ENCODE measurements around the gene RBP3. TPM values are rescaled to one million over a fixed set of nuclear protein-coding genes. Genes with fewer than 3 reads are reported as not detected.

The RBP3 gene
- total RNA-seq, 1 experiment from 2014 or later = not detected

DNA sequence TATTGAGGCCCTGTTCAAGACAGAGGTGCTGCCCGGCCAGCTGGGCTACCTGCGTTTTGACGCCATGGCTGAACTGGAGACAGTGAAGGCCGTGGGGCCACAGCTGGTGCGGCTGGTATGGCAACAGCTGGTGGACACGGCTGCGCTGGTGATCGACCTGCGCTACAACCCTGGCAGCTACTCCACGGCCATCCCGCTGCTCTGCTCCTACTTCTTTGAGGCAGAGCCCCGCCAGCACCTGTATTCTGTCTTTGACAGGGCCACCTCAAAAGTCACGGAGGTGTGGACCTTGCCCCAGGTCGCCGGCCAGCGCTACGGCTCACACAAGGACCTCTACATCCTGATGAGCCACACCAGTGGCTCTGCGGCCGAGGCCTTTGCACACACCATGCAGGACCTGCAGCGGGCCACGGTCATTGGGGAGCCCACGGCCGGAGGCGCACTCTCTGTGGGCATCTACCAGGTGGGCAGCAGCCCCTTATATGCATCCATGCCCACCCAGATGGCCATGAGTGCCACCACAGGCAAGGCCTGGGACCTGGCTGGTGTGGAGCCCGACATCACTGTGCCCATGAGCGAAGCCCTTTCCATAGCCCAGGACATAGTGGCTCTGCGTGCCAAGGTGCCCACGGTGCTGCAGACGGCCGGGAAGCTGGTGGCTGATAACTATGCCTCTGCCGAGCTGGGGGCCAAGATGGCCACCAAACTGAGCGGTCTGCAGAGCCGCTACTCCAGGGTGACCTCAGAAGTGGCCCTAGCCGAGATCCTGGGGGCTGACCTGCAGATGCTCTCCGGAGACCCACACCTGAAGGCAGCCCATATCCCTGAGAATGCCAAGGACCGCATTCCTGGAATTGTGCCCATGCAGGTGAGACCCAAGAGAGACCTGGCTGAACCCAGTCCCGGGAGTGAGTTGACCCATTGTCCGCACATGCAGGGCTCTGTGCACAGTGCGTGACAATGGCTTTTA, 2.8 kb downstream of the RBP3 start:
- in situ Hi-C loops (cut with HindIII; ENCODE audit: low pct_unique_long_range_greater_than_20kb, low sequenced_read_pairs) = no loop called here
- TF ChIP-seq, protein P1, sequence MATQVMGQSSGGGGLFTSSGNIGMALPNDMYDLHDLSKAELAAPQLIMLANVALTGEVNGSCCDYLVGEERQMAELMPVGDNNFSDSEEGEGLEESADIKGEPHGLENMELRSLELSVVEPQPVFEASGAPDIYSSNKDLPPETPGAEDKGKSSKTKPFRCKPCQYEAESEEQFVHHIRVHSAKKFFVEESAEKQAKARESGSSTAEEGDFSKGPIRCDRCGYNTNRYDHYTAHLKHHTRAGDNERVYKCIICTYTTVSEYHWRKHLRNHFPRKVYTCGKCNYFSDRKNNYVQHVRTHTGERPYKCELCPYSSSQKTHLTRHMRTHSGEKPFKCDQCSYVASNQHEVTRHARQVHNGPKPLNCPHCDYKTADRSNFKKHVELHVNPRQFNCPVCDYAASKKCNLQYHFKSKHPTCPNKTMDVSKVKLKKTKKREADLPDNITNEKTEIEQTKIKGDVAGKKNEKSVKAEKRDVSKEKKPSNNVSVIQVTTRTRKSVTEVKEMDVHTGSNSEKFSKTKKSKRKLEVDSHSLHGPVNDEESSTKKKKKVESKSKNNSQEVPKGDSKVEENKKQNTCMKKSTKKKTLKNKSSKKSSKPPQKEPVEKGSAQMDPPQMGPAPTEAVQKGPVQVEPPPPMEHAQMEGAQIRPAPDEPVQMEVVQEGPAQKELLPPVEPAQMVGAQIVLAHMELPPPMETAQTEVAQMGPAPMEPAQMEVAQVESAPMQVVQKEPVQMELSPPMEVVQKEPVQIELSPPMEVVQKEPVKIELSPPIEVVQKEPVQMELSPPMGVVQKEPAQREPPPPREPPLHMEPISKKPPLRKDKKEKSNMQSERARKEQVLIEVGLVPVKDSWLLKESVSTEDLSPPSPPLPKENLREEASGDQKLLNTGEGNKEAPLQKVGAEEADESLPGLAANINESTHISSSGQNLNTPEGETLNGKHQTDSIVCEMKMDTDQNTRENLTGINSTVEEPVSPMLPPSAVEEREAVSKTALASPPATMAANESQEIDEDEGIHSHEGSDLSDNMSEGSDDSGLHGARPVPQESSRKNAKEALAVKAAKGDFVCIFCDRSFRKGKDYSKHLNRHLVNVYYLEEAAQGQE (IDR thresholded peaks at IDR 0.05; ENCODE audit: insufficient read depth in 1 of 2, low read depth in 2 of 2, low read length in 1 of 2) = no peak
- TF ChIP-seq POLR2AphosphoS5 (IDR thresholded peaks at IDR 0.05; ENCODE audit: low read depth, low read length) = no peak
- H3K36me3 ChIP-seq (ENCODE audit: control insufficient read depth, insufficient read depth, low read length) = no peaks in the 10 kb centered on the region
- BruUV-seq (replicated peaks) = no TSS peak
- H3K9me3 ChIP-seq (ENCODE audit: control insufficient read depth, insufficient read depth, low read depth, low read length) = no peaks in the 10 kb centered on the region
- H3K4me1 ChIP-seq (ENCODE audit: control insufficient read depth, insufficient read depth, low read length) = no peaks in the 10 kb centered on the region
- H3K4me3 ChIP-seq (ENCODE audit: low read depth in 2 of 2, low read length in 2 of 2) = no peak overlapping the region
- intact Hi-C loops (cut with micrococcal nuclease; ENCODE audit: unreplicated experiment) = no loop called here
- H3K27ac ChIP-seq (ENCODE audit: low read length) = no peak overlapping the region
- DNase-seq (ENCODE audit: low read depth, low spot score) (no peak), ATAC-seq (no peak)
- POLR2A ChIA-PET = no interaction called here
- H3K27me3 ChIP-seq (ENCODE audit: control insufficient read depth, insufficient read depth, low read length) = no peaks in the 10 kb centered on the region
- CTCF ChIA-PET = interaction anchor here (0.5 kb wide), 1 partner anchor 219 kb away, joined by 7 read pairs; no protein-coding TSS in a partner anchor

DNA sequence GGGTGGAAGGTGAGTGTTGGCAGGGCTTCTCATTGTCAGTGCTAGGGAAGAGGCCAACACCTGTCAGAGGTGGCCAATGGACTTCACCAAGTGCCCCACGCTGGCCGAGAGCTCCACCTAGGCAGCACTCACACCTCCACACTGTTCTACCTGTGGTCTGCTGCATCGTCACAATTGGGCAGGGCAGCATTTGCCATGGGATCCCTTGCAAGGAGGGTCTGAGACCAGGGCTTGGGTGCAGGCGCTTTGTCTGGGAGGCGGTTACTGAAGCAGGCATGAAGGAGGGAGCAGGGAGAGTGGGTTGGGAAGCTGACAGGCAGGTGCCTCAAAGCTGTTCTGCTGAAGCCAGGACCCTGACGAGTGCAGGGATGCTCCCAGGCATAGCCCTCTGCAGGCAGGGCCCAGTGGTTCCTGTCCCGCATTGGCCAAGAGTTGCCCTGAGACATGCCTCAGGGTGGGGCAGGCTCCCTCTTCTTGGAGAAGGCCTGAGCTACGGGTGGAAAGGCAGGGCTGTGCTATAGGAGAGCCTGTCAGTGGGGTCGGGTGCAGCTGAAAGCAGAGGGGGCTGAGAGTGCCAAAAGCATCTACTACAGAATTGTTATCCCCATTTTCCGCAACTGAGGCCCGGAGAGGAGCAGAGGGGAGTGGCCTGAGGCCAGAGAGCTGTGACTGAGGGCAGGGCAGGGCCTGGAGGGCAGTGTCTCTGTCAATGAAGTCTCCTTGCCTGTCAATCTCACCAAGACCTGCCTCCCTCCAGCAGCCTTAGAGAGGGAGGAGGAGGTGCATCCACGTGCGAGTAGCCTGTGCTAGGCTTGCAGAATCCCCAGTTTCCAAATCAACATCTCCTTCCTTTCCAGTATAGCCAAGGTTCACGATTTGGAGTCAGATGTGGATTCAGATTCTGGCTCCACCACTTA, 4.0 kb downstream of the RBP3 start:
- no TSS peak for BruUV-seq (replicated peaks)
- Histone ChIP-seq H3K36me3 (ENCODE audit: control insufficient read depth, insufficient read depth, low read length) (no peaks in the 10 kb centered on the region), H3K4me3 (ENCODE audit: low read depth in 2 of 2, low read length in 2 of 2) (no peak overlapping the region), H3K27ac (ENCODE audit: low read length) (no peak overlapping the region), H3K4me1 (ENCODE audit: control insufficient read depth, insufficient read depth, low read length) (no peaks in the 10 kb centered on the region), H3K9me3 (ENCODE audit: control insufficient read depth, insufficient read depth, low read depth, low read length) (no peaks in the 10 kb centered on the region), H3K27me3 (ENCODE audit: control insufficient read depth, insufficient read depth, low read length) (no peaks in the 10 kb centered on the region)
- intact Hi-C loops (cut with micrococcal nuclease; ENCODE audit: unreplicated experiment) (no loop called here), in situ Hi-C loops (cut with HindIII; ENCODE audit: low pct_unique_long_range_greater_than_20kb, low sequenced_read_pairs) (no loop called here)
- TF ChIP-seq, protein P2, sequence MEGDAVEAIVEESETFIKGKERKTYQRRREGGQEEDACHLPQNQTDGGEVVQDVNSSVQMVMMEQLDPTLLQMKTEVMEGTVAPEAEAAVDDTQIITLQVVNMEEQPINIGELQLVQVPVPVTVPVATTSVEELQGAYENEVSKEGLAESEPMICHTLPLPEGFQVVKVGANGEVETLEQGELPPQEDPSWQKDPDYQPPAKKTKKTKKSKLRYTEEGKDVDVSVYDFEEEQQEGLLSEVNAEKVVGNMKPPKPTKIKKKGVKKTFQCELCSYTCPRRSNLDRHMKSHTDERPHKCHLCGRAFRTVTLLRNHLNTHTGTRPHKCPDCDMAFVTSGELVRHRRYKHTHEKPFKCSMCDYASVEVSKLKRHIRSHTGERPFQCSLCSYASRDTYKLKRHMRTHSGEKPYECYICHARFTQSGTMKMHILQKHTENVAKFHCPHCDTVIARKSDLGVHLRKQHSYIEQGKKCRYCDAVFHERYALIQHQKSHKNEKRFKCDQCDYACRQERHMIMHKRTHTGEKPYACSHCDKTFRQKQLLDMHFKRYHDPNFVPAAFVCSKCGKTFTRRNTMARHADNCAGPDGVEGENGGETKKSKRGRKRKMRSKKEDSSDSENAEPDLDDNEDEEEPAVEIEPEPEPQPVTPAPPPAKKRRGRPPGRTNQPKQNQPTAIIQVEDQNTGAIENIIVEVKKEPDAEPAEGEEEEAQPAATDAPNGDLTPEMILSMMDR (IDR thresholded peaks at IDR 0.05) = no peak
- TF ChIP-seq SIN3A (IDR thresholded peaks at IDR 0.05; ENCODE audit: borderline replicate concordance, insufficient read depth, low read depth, low read length) (no peak), POLR2AphosphoS5 (IDR thresholded peaks at IDR 0.05; ENCODE audit: low read depth, low read length) (no peak), TCF7L2 (IDR thresholded peaks at IDR 0.05; ENCODE audit: low read depth, low read length) (no peak)
- TF ChIP-seq, protein P1 (IDR thresholded peaks at IDR 0.05; ENCODE audit: insufficient read depth in 1 of 2, low read depth in 2 of 2, low read length in 1 of 2) = no peak
- DNase-seq (ENCODE audit: low read depth, low spot score) = no peak
- CTCF ChIA-PET = no interaction called here
- no peak for ATAC-seq
- POLR2A ChIA-PET = no interaction called here
